GM12865 (cell line): Measurements from ENCODE around the gene NLRP3.

Source experiments
- DNase-seq: peaks from one replicate; pipeline ENCODE4 v3.0.0; 2010; ENCODE audit warnings: low read depth
- H3K4me3 ChIP-seq: 2 replicates; pipeline ENCODE4 v1.5.1; 2011; ENCODE audit warnings: mild to moderate bottlenecking, low read depth, low read length, control low read depth
- CTCF ChIP-seq: IDR thresholded peaks from 2 replicates; pipeline ENCODE4 v1.5.1; 2011; ENCODE audit warnings: low read length, control low read depth, low read depth, inconsistent platforms; ENCODE audit not compliant: insufficient read depth; ENCODE audit errors: missing control alignments

Gene NLRP3

GRCh38 chr1:247491328-247491727, 75.4 kb downstream of the NLRP3 start:
- no peak overlapping the region for H3K4me3 ChIP-seq
- no peak for DNase-seq
- no peak for TF ChIP-seq CTCF

GRCh38 chr1:247493106-247493505, 77.1 kb downstream of the NLRP3 start:
- TF ChIP-seq CTCF: no peak
- DNase-seq: no peak
- H3K4me3 ChIP-seq: no peak overlapping the region

GRCh38 chr1:247494767-247495166, 78.8 kb downstream of the NLRP3 start:
- DNase-seq: no peak
- no peak overlapping the region for H3K4me3 ChIP-seq

GRCh38 chr1:247496581-247497285, 80.8 kb downstream of the NLRP3 start:
- no peak for TF ChIP-seq CTCF
- DNase-seq: no peak
- H3K4me3 ChIP-seq: no peak overlapping the region

More at GRCh38 chr1:247494767-247495166, 78.8 kb downstream of the NLRP3 start:
- no peak for TF ChIP-seq CTCF
